Epithelial cell of proximal tubule (primary cell): ENCODE data around the gene STX16. TPM values are rescaled to one million over a fixed set of nuclear protein-coding genes. Genes with fewer than 3 reads are reported as not detected.

Source experiments
- DNase-seq: peaks from one replicate; pipeline ENCODE4 v3.0.0-alpha.2; 2011; ENCODE audit warnings: low read depth
- H3K4me3 ChIP-seq: 2 replicates; pipeline ENCODE4 v1.5.1; 2011; ENCODE audit warnings: low read depth, mild to moderate bottlenecking, low read length
- total RNA-seq: library from RNA; depleted of rRNA; stranded (reverse); fragments of >200 nt; gene quantifications from 2 replicates; pipeline ENCODE4 v1.2.3, GENCODE V29; 2015
- TF ChIP-seq, protein P1 (sequence below): conservative IDR thresholded peaks from 2 replicates; pipeline ENCODE4 v1.5.1; 2012; ENCODE audit warnings: low read depth, mild to moderate bottlenecking, low read length

Gene STX16
- total RNA-seq, 1 donor from 2014 or later: 14.4 TPM

DNA sequence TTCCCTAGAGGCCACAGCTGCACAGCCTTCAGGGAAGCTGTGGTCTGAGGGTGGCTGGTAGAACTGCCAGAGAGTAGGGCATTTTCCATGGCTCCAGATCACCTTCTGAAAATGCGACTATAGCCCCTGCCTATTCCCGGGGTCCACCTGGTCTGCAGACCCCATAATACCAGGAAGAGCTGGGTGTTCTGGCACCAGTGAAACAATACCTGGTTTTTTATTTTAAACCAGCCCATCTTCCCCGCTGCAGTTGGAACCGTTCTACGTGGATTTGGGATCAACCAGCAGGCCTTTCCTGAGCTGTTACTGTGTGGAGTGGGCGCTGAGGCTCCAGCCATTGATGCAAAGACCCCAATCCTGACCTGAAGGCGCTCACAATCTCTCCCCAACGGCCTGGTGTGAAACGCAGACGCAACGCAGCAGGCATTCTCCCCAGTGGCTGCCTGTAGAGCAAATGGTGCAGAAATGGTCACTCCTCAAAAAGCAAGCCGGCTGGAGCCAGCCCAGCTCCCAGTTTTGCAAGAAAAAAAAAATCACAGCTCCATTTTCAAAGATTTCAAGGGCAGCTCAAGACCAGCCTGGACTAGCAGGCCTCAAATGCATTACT lies 52.8 kb downstream of the STX16 start:
- no peak overlapping the region for H3K4me3 ChIP-seq
- TF ChIP-seq, protein P1, sequence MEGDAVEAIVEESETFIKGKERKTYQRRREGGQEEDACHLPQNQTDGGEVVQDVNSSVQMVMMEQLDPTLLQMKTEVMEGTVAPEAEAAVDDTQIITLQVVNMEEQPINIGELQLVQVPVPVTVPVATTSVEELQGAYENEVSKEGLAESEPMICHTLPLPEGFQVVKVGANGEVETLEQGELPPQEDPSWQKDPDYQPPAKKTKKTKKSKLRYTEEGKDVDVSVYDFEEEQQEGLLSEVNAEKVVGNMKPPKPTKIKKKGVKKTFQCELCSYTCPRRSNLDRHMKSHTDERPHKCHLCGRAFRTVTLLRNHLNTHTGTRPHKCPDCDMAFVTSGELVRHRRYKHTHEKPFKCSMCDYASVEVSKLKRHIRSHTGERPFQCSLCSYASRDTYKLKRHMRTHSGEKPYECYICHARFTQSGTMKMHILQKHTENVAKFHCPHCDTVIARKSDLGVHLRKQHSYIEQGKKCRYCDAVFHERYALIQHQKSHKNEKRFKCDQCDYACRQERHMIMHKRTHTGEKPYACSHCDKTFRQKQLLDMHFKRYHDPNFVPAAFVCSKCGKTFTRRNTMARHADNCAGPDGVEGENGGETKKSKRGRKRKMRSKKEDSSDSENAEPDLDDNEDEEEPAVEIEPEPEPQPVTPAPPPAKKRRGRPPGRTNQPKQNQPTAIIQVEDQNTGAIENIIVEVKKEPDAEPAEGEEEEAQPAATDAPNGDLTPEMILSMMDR: no peak
- no peak for DNase-seq

DNA sequence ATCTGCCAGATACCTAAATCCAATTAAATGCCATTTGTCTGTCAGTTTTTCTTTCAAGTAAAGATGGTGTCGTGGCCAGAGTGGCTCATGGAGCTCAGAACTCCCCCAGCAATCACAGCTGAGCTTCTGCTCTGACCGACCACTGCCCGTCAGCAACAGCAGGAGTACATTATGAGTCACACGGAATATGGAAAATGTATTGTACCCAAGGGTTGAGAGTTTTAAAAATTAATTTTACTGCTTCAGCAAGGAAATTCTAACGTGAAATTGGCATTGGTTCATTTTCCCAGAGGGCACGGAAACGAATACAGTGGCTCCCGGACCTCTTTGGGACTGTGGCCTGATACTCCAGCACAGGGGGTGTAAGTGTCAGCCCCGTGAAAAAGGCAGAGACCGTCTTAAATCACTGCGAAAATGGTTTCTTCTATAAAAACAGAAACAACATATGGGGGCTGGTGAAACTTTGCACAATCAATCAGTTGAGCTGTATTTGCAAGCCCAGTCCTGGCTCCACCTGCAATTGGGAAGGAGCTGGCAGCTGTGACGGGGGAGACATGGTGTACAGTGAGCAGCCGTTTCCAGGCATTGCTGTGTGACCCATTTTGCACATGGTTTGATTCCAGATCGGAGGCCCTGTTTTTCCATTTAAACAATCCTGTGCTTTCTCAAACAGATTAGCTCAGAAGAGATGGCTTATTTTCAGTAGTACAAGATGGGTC lies 54.3 kb downstream of the STX16 start:
- H3K4me3 ChIP-seq: no peak overlapping the region
- TF ChIP-seq, protein P1: no peak
- DNase-seq: no peak

DNA sequence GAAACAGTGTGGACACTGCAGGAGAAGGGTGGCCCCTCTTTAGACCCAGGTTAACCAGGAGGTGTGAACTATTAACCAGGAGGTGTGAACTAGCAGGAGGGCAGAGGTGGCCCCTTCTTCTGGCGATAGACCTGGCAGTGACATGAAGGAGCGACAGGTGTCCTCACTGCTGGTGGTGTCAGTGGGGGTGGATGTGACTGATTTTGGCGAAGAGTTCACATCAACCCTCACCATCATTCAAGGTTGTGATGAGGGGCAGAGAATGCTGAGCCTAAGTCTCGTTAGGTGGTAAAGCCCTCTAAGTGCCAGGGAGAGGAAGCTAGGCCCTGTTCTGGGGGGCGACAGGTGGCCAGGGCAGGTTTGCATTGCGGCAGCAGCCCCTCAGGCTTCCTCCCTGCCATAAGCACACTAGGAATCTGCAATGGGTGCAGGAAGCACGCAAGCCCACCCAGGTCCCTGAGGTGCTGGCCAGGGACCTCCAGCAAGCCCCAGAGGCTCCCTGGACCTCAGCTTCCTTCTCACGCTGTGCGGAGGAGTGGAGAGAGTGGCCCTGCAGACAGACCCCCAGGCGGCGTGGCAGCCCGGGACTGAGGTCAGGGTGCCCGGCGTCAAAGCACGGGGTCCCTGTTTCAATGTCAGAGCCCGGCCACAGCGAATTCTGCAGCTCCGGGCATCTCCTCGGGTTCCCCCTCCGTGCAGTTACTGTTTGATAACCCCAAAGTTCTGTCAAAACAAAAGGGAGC lies 55.2 kb downstream of the STX16 start:
- no peak for DNase-seq
- TF ChIP-seq, protein P1: no peak
- H3K4me3 ChIP-seq: no peak overlapping the region

DNA sequence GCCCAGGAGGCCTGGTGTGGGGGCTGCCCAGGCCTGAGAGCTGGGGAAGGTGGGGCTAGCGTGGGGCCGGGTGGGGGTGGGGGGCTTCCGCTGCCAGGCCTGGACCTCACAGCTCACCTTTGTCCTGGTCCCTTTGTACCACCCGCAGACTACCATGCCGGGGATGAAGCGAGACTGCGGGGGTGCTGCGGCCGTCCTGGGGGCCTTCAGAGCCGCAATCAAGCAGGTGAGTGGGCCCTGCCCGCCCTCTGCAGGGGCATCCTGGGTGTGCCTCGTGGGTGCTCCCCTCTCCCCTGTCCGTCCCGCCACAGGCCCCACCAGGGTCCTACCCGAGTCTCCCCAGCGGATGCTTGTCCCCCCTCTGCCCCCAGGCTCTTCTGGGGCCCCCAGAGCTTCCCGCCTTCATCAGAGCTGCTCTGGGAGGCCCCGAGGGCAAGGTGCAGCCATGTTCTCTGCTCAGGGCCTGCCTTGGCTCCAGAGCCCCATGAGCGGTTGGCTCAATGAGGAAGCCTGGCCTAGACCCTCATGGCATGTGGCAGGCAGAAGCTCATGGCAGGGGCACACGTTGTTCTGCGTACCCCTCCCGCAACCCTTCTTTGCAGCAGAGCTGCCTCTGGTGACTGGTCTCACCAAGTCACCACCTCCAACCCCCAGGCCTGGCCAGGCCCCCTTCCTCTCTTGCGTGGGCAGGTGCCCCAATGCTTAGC lies 56.0 kb downstream of the STX16 start:
- TF ChIP-seq, protein P1: no peak
- H3K4me3 ChIP-seq: no peak overlapping the region
- DNase-seq: no peak

DNA sequence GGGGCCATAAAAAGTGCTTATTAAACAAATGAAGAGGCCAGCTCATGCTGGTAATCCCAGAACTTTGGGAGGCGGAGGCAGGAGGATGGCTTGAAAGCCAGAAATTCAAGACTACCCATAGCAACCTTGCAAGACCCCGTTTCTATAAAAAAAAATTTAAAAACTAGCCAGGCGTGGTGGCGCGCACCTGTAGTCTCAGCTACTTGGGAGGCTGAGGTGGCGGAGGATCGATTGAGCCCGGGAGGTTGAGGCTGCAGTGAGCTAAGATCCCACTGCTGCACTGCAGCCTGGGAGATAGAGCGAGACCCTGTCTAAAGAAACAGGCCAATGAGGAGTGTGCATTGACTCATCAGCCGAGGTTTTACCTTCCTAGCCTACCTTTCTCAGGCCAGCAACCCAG lies 56.7 kb downstream of the STX16 start:
- H3K4me3 ChIP-seq: no peak overlapping the region
- DNase-seq: no peak
- TF ChIP-seq, protein P1: no peak

DNA sequence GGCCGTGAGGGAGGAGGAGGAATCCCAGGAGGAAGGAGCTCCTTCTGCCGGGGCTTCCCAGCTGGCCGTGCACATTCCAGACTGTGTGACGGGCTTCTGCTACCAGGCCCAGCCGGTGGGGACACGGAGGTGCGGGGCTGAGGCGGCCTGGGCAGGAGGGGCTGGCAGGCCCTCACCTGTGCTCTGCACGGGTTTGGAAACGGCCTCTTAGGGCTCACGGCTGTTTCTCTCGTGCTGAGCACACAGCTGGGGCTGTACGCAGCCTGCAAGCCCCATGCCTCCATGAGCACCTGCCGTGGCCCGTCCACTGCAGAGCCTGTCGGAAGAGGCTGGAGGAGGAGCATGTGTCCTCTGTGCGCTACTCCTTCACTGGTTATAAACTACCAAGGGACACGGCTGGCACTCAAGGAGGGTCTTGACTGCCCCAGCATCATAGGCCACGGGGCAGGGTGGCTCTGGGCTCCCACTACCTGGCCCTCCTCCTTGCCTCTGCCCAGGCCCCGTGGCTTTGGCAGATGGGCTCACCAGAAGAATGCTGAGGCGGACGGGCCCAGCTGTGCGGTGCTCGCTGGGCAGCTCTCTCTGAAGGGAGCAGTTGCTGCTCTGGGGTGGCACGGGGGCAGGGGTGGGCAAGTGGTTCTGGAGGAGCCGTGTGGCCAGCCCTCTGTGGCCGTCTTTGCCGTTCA lies 57.3 kb downstream of the STX16 start:
- TF ChIP-seq, protein P1: no peak
- no peak for DNase-seq
- H3K4me3 ChIP-seq: no peak overlapping the region
